ENCODE measurements around the gene BCKDK. TPM values are rescaled to one million over a fixed set of nuclear protein-coding genes. Genes with fewer than 3 reads are reported as not detected.
A peak's percentile ranks its signal among the peaks of the same experiment; 100 is the strongest.

Gene BCKDK
- polyA plus RNA-seq = 10 to 100 TPM; 23.8 to 30.5 (median 27.6) TPM
- long read RNA-seq, donor 1 = 0 reads
- long read RNA-seq, donor 2, partial matches to known transcripts = 0 of 5 reads
- long read RNA-seq, donor 2, other reads (novel, unspliced or antisense) = 0 of 5 reads
- long read RNA-seq, donor 3, partial matches to known transcripts = 0 of 4 reads
- long read RNA-seq, donor 3, other reads (novel, unspliced or antisense) = 0 of 4 reads
- long read RNA-seq, donor 4 = 0 reads
- long read RNA-seq, donor 5 = 0 reads
- long read RNA-seq, donor 6, transcript BCKDK-201 (12 exons, 2,128 nt) = major isoform, 5 of 6 reads
- long read RNA-seq, donor 6, partial matches to known transcripts = 0 of 6 reads
- long read RNA-seq, donor 6, other reads (novel, unspliced or antisense) = 0 of 6 reads
- long read RNA-seq, donor 7, transcript BCKDK-203 (11 exons, 1,997 nt) = minor isoform, 5 of 18 reads
- long read RNA-seq, donor 7, transcript BCKDK-201 (12 exons, 2,128 nt) = major isoform, 13 of 18 reads
- long read RNA-seq, donor 7, partial matches to known transcripts = 0 of 18 reads
- long read RNA-seq, donor 7, other reads (novel, unspliced or antisense) = 0 of 18 reads
- long read RNA-seq, donor 8 = 0 reads
- long read RNA-seq, donor 9, partial matches to known transcripts = 0 of 4 reads
- long read RNA-seq, donor 9, other reads (novel, unspliced or antisense) = 0 of 4 reads
- long read RNA-seq, donor 10, transcript BCKDK-201 (12 exons, 2,128 nt) = major isoform, 12 of 14 reads
- long read RNA-seq, donor 10, partial matches to known transcripts = 0 of 14 reads
- long read RNA-seq, donor 10, other reads (novel, unspliced or antisense) = 0 of 14 reads

- Histone ChIP-seq H3K4me1 (ENCODE audit: control insufficient read depth in 3 of 3, insufficient read depth in 2 of 3, low read depth in 1 of 3, low read length in 2 of 3) (peaks cover 0 to 4% (median 4%) of the 10 kb centered on the region in 3 donors), H3K9me3 (ENCODE audit: control insufficient read depth in 2 of 2, insufficient read depth in 1 of 2, low read depth in 1 of 2, low read length in 1 of 2) (no peaks in the 10 kb centered on the region), H3K4me3 (ENCODE audit: low read depth in 1 of 3, low read length in 3 of 3) (peak within 1 kb of the TSS; percentile 63 to 94 (median 90)), H3K36me3 (ENCODE audit: control insufficient read depth in 3 of 3, insufficient read depth in 2 of 3, low read depth in 1 of 3, low read length in 3 of 3) (peaks cover 0 to 39% (median 5%) of the 10 kb centered on the region in 3 donors), H3K27ac (ENCODE audit: low read depth in 1 of 3, low read length in 2 of 3) (peak within 1 kb of the TSS in 2 of 3 donors; percentile 64 to 85), H3K27me3 (ENCODE audit: control insufficient read depth in 3 of 3, insufficient read depth in 3 of 3, low read length in 3 of 3) (no peaks in the 10 kb centered on the region)
- FAIRE-seq (no peak), DNase-seq (peak; percentile 68 to 80)
- 3 to 5% (median 4%) methylated on average over 53 to 68 of the region's 68 CpGs for WGBS, 3 donors
These were observed at the start of gene BCKDK for GRCh38 chr16:31108035-31108793. Gene BCKDK, plus strand, starts transcription at chr16:31108386. Its CDS starts 838 bp downstream, at chr16:31109224.

DNA sequence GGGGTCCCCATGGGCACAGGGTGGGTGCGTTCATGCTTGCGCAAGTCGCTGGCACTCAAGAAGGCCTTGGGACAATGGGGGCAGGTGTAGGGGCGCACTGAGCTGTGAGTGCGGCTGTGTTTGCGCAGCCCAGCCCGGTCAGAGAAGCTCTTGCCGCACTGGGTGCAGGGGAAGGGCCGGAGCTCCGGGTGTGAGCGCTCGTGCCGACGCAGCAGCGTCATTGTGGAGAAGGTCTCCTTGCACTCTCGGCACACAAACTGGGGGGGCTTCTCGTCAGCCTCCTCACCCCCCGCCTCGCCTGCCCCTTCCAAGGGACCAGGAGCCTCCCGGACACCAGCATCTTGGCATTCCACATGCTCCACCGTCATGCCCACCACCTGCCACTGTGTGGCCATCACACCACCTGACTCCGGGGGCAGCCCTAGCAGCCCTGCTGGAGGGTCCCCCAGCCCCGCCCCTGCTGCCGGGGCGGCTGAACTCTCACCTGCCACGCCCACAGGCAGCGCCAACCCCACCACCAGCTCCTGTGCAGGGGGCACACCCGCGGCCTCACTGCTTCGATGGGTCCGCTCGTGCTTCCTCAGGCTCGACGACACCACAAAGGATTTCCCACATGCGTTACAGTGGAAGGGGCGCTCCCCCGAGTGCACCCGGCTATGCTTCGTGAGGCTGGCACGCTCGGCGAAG lies 46.9 kb upstream of the BCKDK start:
- no peak for FAIRE-seq
- H3K27me3 ChIP-seq (ENCODE audit: control insufficient read depth in 3 of 3, insufficient read depth in 3 of 3, low read length in 3 of 3) = no peaks in the 10 kb centered on the region
- WGBS, 3 donors = 95 to 98% (median 95%) methylated on average over 37 to 42 of the region's 42 CpGs
- H3K4me1 ChIP-seq (ENCODE audit: control insufficient read depth in 3 of 3, insufficient read depth in 2 of 3, low read depth in 1 of 3, low read length in 2 of 3) = no peaks in the 10 kb centered on the region
- no peak overlapping the region for H3K4me3 ChIP-seq (ENCODE audit: low read depth in 1 of 3, low read length in 3 of 3)
- no peaks in the 10 kb centered on the region for H3K9me3 ChIP-seq (ENCODE audit: control insufficient read depth in 2 of 2, insufficient read depth in 1 of 2, low read depth in 1 of 2, low read length in 1 of 2)
- no peak for DNase-seq
- no peak overlapping the region for H3K27ac ChIP-seq (ENCODE audit: low read depth in 1 of 3, low read length in 2 of 3)
- H3K36me3 ChIP-seq (ENCODE audit: control insufficient read depth in 3 of 3, insufficient read depth in 2 of 3, low read depth in 1 of 3, low read length in 3 of 3) = peaks cover 0 to 42% (median 8%) of the 10 kb centered on the region in 3 donors

DNA sequence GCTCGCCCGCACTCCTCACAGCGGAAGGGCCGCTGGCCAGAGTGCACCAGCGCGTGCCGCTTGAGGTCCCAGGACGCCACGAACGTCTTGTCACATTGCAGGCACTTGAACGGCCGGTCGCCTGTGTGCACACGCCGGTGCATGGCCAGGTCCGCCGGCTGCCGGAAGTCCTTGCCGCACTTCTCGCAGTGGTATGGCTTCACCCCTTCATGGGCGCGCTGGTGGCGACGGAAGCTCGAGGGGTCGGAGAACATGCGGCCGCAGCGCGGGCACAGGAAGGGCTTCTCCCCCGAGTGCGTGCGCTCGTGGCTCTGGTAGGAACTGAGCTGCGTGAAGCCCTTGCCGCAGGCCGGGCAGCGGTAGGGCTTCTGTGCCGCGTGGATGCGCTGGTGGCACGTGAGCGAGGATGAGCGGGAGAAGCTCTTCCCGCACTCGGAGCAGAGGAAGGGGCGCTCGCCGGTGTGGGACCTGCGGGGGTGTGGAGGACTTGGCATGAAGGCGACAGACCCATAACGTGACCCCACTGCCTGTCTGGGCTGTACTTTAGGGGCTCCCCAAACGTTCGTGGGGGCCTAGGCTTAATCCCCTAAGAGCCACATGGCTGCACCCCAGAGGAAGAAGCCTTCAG lies 46.3 kb upstream of the BCKDK start:
- Histone ChIP-seq H3K27me3 (ENCODE audit: control insufficient read depth in 3 of 3, insufficient read depth in 3 of 3, low read length in 3 of 3) (no peaks in the 10 kb centered on the region), H3K36me3 (ENCODE audit: control insufficient read depth in 3 of 3, insufficient read depth in 2 of 3, low read depth in 1 of 3, low read length in 3 of 3) (peaks cover 0 to 43% (median 8%) of the 10 kb centered on the region in 3 donors), H3K27ac (ENCODE audit: low read depth in 1 of 3, low read length in 2 of 3) (no peak overlapping the region), H3K4me1 (ENCODE audit: control insufficient read depth in 3 of 3, insufficient read depth in 2 of 3, low read depth in 1 of 3, low read length in 2 of 3) (no peaks in the 10 kb centered on the region), H3K4me3 (ENCODE audit: low read depth in 1 of 3, low read length in 3 of 3) (no peak overlapping the region), H3K9me3 (ENCODE audit: control insufficient read depth in 2 of 2, insufficient read depth in 1 of 2, low read depth in 1 of 2, low read length in 1 of 2) (no peaks in the 10 kb centered on the region)
- DNase-seq (no peak), FAIRE-seq (no peak)
- 97% methylated on average over 48 to 54 of the region's 54 CpGs for WGBS, 3 donors

- H3K9me3 ChIP-seq (ENCODE audit: control insufficient read depth in 2 of 2, insufficient read depth in 1 of 2, low read depth in 1 of 2, low read length in 1 of 2) = no peaks in the 10 kb centered on the region
- H3K27ac ChIP-seq (ENCODE audit: low read depth in 1 of 3, low read length in 2 of 3) = no peak overlapping the region
- DNase-seq (no peak), FAIRE-seq (no peak)
- no peaks in the 10 kb centered on the region for H3K4me1 ChIP-seq (ENCODE audit: control insufficient read depth in 3 of 3, insufficient read depth in 2 of 3, low read depth in 1 of 3, low read length in 2 of 3)
- WGBS, 3 donors = 94 to 96% (median 95%) methylated on average over 9 of the region's 9 CpGs
- peaks cover 0 to 35% (median 8%) of the 10 kb centered on the region in 3 donors for H3K36me3 ChIP-seq (ENCODE audit: control insufficient read depth in 3 of 3, insufficient read depth in 2 of 3, low read depth in 1 of 3, low read length in 3 of 3)
- no peak overlapping the region for H3K4me3 ChIP-seq (ENCODE audit: low read depth in 1 of 3, low read length in 3 of 3)
- H3K27me3 ChIP-seq (ENCODE audit: control insufficient read depth in 3 of 3, insufficient read depth in 3 of 3, low read length in 3 of 3) = no peaks in the 10 kb centered on the region
These were observed 44.7 kb upstream of the BCKDK start for GRCh38 chr16:31063495-31063842.

- WGBS, 3 donors = 86 to 92% (median 88%) methylated on average over 55 to 56 of the region's 56 CpGs
- DNase-seq = no peak
- no peak overlapping the region for H3K4me3 ChIP-seq (ENCODE audit: low read depth in 1 of 3, low read length in 3 of 3)
These were observed 44.2 kb upstream of the BCKDK start for GRCh38 chr16:31063843-31064611.

DNA sequence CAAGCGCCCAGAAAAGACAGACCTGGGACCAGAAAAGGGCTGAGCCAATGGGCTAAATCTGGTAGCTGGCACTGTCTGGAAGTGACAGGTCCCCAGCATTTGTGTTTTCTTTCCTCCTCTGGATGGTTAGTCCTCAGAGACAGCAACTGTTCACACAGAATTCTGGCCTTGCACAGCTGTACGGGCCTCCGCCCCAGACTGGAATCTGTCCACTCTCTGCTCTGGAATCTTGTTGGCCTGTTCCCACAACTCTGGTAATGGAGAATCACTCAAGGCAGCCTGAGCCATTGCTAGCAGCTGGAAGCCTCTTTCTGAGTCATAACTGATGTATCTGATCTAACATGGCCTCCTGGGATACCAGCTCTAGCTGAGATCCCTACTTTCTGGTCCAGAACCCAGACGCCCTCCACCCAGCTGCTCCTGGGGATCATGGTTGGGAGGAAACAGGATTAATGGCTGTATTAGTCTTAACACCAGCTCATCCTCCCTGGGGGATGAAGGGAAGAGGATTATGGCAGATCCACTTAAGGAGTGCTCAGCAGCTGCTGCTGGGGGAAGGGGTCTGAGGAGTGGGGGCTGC lies 43.2 kb upstream of the BCKDK start:
- no peak for DNase-seq
- Histone ChIP-seq H3K4me1 (ENCODE audit: control insufficient read depth in 3 of 3, insufficient read depth in 2 of 3, low read depth in 1 of 3, low read length in 2 of 3) (no peaks in the 10 kb centered on the region), H3K36me3 (ENCODE audit: control insufficient read depth in 3 of 3, insufficient read depth in 2 of 3, low read depth in 1 of 3, low read length in 3 of 3) (peaks cover 0 to 33% (median 8%) of the 10 kb centered on the region in 3 donors), H3K4me3 (ENCODE audit: low read depth in 1 of 3, low read length in 3 of 3) (no peak overlapping the region), H3K9me3 (ENCODE audit: control insufficient read depth in 2 of 2, insufficient read depth in 1 of 2, low read depth in 1 of 2, low read length in 1 of 2) (no peaks in the 10 kb centered on the region), H3K27ac (ENCODE audit: low read depth in 1 of 3, low read length in 2 of 3) (peak overlapping the region in 1 of 3 donors; percentile 72), H3K27me3 (ENCODE audit: control insufficient read depth in 3 of 3, insufficient read depth in 3 of 3, low read length in 3 of 3) (no peaks in the 10 kb centered on the region)
- WGBS, 3 donors = 65 to 88% (median 74%) methylated on average over 4 of the region's 4 CpGs
- FAIRE-seq = no peak

More at GRCh38 chr16:31063843-31064611, 44.2 kb upstream of the BCKDK start:
- Histone ChIP-seq H3K9me3 (ENCODE audit: control insufficient read depth in 2 of 2, insufficient read depth in 1 of 2, low read depth in 1 of 2, low read length in 1 of 2) (no peaks in the 10 kb centered on the region), H3K4me1 (ENCODE audit: control insufficient read depth in 3 of 3, insufficient read depth in 2 of 3, low read depth in 1 of 3, low read length in 2 of 3) (no peaks in the 10 kb centered on the region), H3K27ac (ENCODE audit: low read depth in 1 of 3, low read length in 2 of 3) (peak overlapping the region in 1 of 3 donors; percentile 57), H3K27me3 (ENCODE audit: control insufficient read depth in 3 of 3, insufficient read depth in 3 of 3, low read length in 3 of 3) (no peaks in the 10 kb centered on the region), H3K36me3 (ENCODE audit: control insufficient read depth in 3 of 3, insufficient read depth in 2 of 3, low read depth in 1 of 3, low read length in 3 of 3) (peaks cover 0 to 33% (median 8%) of the 10 kb centered on the region in 3 donors)
- no peak for FAIRE-seq

DNA sequence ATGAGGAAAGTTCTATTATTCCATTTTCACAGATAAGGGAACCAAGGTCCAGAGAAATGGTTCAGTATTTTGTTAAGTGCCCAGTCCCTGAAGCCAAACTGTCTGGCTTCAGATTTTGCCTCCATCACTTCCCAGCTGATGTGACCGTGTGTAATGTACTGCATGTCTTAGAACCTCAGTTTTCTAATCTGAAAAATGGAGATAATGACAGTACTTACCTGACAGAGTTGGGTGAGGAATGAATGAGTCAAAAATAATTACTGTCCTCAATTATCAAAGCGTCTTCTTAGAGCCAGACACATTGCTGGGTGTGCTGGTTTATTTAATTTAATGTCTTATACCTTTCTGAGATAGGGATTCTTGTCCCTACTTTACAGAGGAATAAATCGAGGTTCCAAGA lies 40.8 kb upstream of the BCKDK start:
- Histone ChIP-seq H3K27me3 (ENCODE audit: control insufficient read depth in 3 of 3, insufficient read depth in 3 of 3, low read length in 3 of 3) (no peaks in the 10 kb centered on the region), H3K9me3 (ENCODE audit: control insufficient read depth in 2 of 2, insufficient read depth in 1 of 2, low read depth in 1 of 2, low read length in 1 of 2) (no peaks in the 10 kb centered on the region), H3K27ac (ENCODE audit: low read depth in 1 of 3, low read length in 2 of 3) (no peak overlapping the region), H3K4me1 (ENCODE audit: control insufficient read depth in 3 of 3, insufficient read depth in 2 of 3, low read depth in 1 of 3, low read length in 2 of 3) (peaks cover 0 to 6% (median 2%) of the 10 kb centered on the region in 3 donors), H3K4me3 (ENCODE audit: low read depth in 1 of 3, low read length in 3 of 3) (no peak overlapping the region), H3K36me3 (ENCODE audit: control insufficient read depth in 3 of 3, insufficient read depth in 2 of 3, low read depth in 1 of 3, low read length in 3 of 3) (peaks cover 0 to 14% (median 8%) of the 10 kb centered on the region in 3 donors)
- DNase-seq (no peak), FAIRE-seq (no peak)
- WGBS, 3 donors = 87 to 93% (median 92%) methylated on average over 3 of the region's 3 CpGs
